Endothelial cell of umbilical vein (primary cell): ENCODE data around the gene RASGRF2. TPM values are rescaled to one million over a fixed set of nuclear protein-coding genes. Genes with fewer than 3 reads are reported as not detected.

ENCODE experiments used
- BruUV-seq: library from RNA; stranded (reverse); fragments of 400-500 nt; replicated peaks from 2 replicates; lab custom pipeline; 2021; lab: Mats Ljungman, UMichigan
- CTCF ChIA-PET: fragments of 300-600, 350-600 bp; sonication (Branson Sonifier 250); formaldehyde crosslinking; loops from one replicate; lab custom pipeline; 2021; ENCODE audit warnings: antibody characterized with exemption, inconsistent platforms; lab: Charles Lee
- POLR2A ChIA-PET: fragments of 300-600, 350-600 bp; sonication (Branson Sonifier 250); formaldehyde crosslinking; loops from one replicate; lab custom pipeline; 2021; ENCODE audit warnings: antibody characterized with exemption, inconsistent platforms; lab: Charles Lee
- DNase-seq: peaks from one replicate; pipeline ENCODE4 v3.0.0-alpha.2; 2011; ENCODE audit warnings: low read depth, low spot score
- FAIRE-seq: peaks from 2 replicates; lab custom pipeline; 2011; peaks lifted over from hg19 to GRCh38; lab: Jason Lieb, UNC
- H2AFZ ChIP-seq: 2 replicates; pipeline ENCODE4 v1.6.0; 2012; ENCODE audit warnings: low read depth, low read length, control low read depth, inconsistent platforms
- H3K27ac ChIP-seq: 2 replicates; pipeline ENCODE4 v1.5.1; 2011; ENCODE audit warnings: low read depth, mild to moderate bottlenecking, control low read depth, low read length, moderate library complexity; ENCODE audit not compliant: insufficient read depth
- H3K27me3 ChIP-seq, 2 experiments: 2 replicates each; pipeline versions ENCODE4 v1.6.0 to v1.6.1; 2011; ENCODE audit warnings: low read length in 2 of 2, mixed read lengths in 1 of 2; ENCODE audit not compliant: control insufficient read depth in 2 of 2, insufficient read depth in 2 of 2
- H3K36me3 ChIP-seq, 2 experiments: 2 replicates in 1 of 2; 3 replicates in 1 of 2; pipeline ENCODE4 v1.5.1; 2011; ENCODE audit warnings: low read length in 2 of 2, mild to moderate bottlenecking in 1 of 2, moderate library complexity in 1 of 2; ENCODE audit not compliant: control insufficient read depth in 2 of 2, insufficient read depth in 2 of 2; ENCODE audit errors: extremely low read depth in 1 of 2
- H3K4me1 ChIP-seq: 3 replicates; pipeline ENCODE4 v1.5.1; 2011; ENCODE audit warnings: mild to moderate bottlenecking, low read length; ENCODE audit not compliant: control insufficient read depth, insufficient read depth; ENCODE audit errors: extremely low read depth
- H3K4me2 ChIP-seq: 2 replicates; pipeline ENCODE4 v1.6.1; 2011; ENCODE audit warnings: low read length, control low read depth, mixed read lengths; ENCODE audit not compliant: insufficient read depth
- H3K4me3 ChIP-seq, 3 experiments: fragments of 200-600 bp in 1 of 3; sonication (generic), shearing (Covaris generic) in 1 of 3; replicated peaks in 1 of 3; 2 replicates each; pipeline ENCODE4 v1.5.1; 2011 to 2016; ENCODE audit warnings: control low read depth in 3 of 3, low read length in 3 of 3, mild to moderate bottlenecking in 2 of 3, inconsistent platforms in 1 of 3, low read depth in 1 of 3, moderate library complexity in 1 of 3; ENCODE audit not compliant: insufficient read depth in 1 of 3
- H3K79me2 ChIP-seq: 2 replicates; pipeline ENCODE4 v1.6.0; 2012; ENCODE audit warnings: low read length, inconsistent platforms; ENCODE audit not compliant: control insufficient read depth, insufficient read depth
- H3K9ac ChIP-seq: replicated peaks from 2 replicates; pipeline ENCODE3; 2011; ENCODE audit warnings: low read length, control low read depth; ENCODE audit not compliant: insufficient read depth; ENCODE audit errors: extremely low read depth
- H3K9me1 ChIP-seq: replicated peaks from 3 replicates; pipeline ENCODE4 v1.6.0; 2011; ENCODE audit warnings: mild to moderate bottlenecking, low read length; ENCODE audit not compliant: control insufficient read depth, insufficient read depth; ENCODE audit errors: extremely low read depth
- H3K9me3 ChIP-seq: replicated peaks from 2 replicates; pipeline ENCODE4 v1.5.1; 2012; ENCODE audit warnings: low read length, inconsistent platforms; ENCODE audit not compliant: control insufficient read depth, insufficient read depth
- H4K20me1 ChIP-seq: replicated peaks from 2 replicates; pipeline ENCODE3; 2011; ENCODE audit warnings: mild to moderate bottlenecking, low read length; ENCODE audit not compliant: control insufficient read depth, insufficient read depth; ENCODE audit errors: extremely low read depth
- EZH2 ChIP-seq: IDR thresholded peaks from 2 replicates; pipeline ENCODE4 v1.6.1; 2012; ENCODE audit warnings: borderline replicate concordance, low read depth, mild to moderate bottlenecking, moderate library complexity, low read length, inconsistent platforms; ENCODE audit not compliant: severe bottlenecking
- FOS ChIP-seq: IDR thresholded peaks from 2 replicates; pipeline ENCODE4 v1.6.1; 2011; ENCODE audit warnings: mild to moderate bottlenecking, low read length, moderate library complexity, borderline replicate concordance; ENCODE audit not compliant: insufficient read depth
- GATA2 ChIP-seq: IDR thresholded peaks from 2 replicates; pipeline ENCODE4 v1.7.0; 2011; ENCODE audit warnings: low read depth, mild to moderate bottlenecking, moderate library complexity, mixed read lengths, low read length; ENCODE audit not compliant: insufficient read length, insufficient read depth
- JUN ChIP-seq: IDR thresholded peaks from 2 replicates; pipeline ENCODE4 v1.6.1; 2011; ENCODE audit warnings: borderline replicate concordance, low read depth; ENCODE audit not compliant: insufficient read length, insufficient read depth
- MYC ChIP-seq: IDR thresholded peaks from one replicate; pipeline ENCODE4 v1.6.1; 2011; ENCODE audit warnings: mild to moderate bottlenecking, low read depth, low read length
- POLR2A ChIP-seq: IDR thresholded peaks from 2 replicates; pipeline ENCODE4 v1.6.1; 2012; ENCODE audit warnings: low read depth, mild to moderate bottlenecking, control low read depth, low read length
- POLR2AphosphoS5 ChIP-seq: IDR thresholded peaks from 2 replicates; pipeline ENCODE4 v1.6.1; 2012; ENCODE audit warnings: low read depth, mild to moderate bottlenecking, control low read depth, low read length, moderate library complexity; ENCODE audit not compliant: insufficient read depth
- dilution Hi-C: fragments of 300-500 bp; cut with MboI; formaldehyde crosslinking; loops from one replicate; pipeline ENCODE4 v1.15.0; 2019; ENCODE audit warnings: low sequenced_read_pairs; ENCODE audit not compliant: extremely low pct_ligation_motif_present
- intact Hi-C: fragments of 100-400 bp; cut with micrococcal nuclease; formaldehyde crosslinking; loops from one replicate; pipeline ENCODE4 v1.10.0; 2022
- polyA plus RNA-seq, 4 experiments: library from polyadenylated mRNA; depleted of rRNA in 3 of 4; stranded (reverse) in 3 of 4; unstranded in 1 of 4; fragments of >200 nt; gene quantifications; 2 replicates each; pipeline versions ENCODE4 v1.2.1 to v1.2.3, GENCODE V29; 2011 to 2012; ENCODE audit warnings: missing spikeins in 1 of 4
- total RNA-seq: library from RNA; stranded (reverse); gene quantifications from 2 replicates; pipeline ENCODE4 v1.2.3, GENCODE V29; 2021
- TF ChIP-seq, protein P1 (sequence below), 2 donors: IDR thresholded peaks; 1 replicate in 1 of 2; 2 replicates in 1 of 2; pipeline ENCODE4 v1.5.1; 2011; ENCODE audit warnings: low read length in 2 of 2, mild to moderate bottlenecking in 2 of 2, moderate library complexity in 2 of 2, control low read depth in 1 of 2, inconsistent platforms in 1 of 2, low read depth in 1 of 2; ENCODE audit not compliant: insufficient read depth in 1 of 2; ENCODE audit errors: extremely low read depth in 1 of 2
- TF ChIP-seq, protein P2 (sequence below): IDR thresholded peaks from 2 replicates; pipeline ENCODE4 v1.6.1; 2011; ENCODE audit not compliant: insufficient read depth, insufficient read length

The RASGRF2 gene
- total and polyA plus RNA-seq, 2 donors (not counting 3 experiments of a cell fraction or from before 2014, with no cell fraction given), result 0.41 to 4.0 TPM

DNA sequence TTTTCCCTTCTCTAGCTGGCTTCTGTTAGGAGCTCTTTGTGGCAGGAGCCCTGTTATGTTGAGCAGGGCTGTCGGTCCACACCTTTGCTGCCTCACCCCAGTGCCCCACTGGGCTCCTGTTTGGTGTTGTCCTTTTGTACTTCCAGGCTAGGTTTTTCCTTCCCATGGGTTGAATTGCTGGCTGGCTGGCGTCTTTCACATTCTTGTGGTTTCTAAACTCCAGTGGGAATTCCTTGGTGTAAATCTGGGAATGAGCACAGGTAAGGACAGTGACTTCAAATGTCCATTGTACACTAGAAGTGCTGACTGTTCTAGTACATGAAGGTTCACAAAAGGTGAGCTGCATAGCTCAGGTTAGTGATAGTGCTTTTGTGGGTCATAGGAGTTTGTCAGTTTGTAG, 30.4 kb downstream of the RASGRF2 start:
- Histone ChIP-seq H3K9ac (no peak overlapping the region), H3K27ac (no peak overlapping the region), H3K79me2 (no peaks in the 10 kb centered on the region), H3K27me3 (no peaks in the 10 kb centered on the region), H3K4me3 (no peak overlapping the region), H3K4me2 (no peak overlapping the region), H3K4me1 (peaks cover 8% of the 10 kb centered on the region), H3K9me3 (no peaks in the 10 kb centered on the region), H2AFZ (no peak overlapping the region), H3K9me1 (no peaks in the 10 kb centered on the region), H3K36me3 (no peaks in the 10 kb centered on the region), H4K20me1 (no peaks in the 10 kb centered on the region)
- TF ChIP-seq JUN (no peak), FOS (no peak), MYC (no peak), GATA2 (no peak), EZH2 (no peak), POLR2A (no peak), POLR2AphosphoS5 (no peak)
- TF ChIP-seq, protein P1, sequence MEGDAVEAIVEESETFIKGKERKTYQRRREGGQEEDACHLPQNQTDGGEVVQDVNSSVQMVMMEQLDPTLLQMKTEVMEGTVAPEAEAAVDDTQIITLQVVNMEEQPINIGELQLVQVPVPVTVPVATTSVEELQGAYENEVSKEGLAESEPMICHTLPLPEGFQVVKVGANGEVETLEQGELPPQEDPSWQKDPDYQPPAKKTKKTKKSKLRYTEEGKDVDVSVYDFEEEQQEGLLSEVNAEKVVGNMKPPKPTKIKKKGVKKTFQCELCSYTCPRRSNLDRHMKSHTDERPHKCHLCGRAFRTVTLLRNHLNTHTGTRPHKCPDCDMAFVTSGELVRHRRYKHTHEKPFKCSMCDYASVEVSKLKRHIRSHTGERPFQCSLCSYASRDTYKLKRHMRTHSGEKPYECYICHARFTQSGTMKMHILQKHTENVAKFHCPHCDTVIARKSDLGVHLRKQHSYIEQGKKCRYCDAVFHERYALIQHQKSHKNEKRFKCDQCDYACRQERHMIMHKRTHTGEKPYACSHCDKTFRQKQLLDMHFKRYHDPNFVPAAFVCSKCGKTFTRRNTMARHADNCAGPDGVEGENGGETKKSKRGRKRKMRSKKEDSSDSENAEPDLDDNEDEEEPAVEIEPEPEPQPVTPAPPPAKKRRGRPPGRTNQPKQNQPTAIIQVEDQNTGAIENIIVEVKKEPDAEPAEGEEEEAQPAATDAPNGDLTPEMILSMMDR (IDR thresholded peaks at IDR 0.05; ENCODE audit: extremely low read depth in 1 of 2, insufficient read depth in 1 of 2, low read depth in 1 of 2, low read length in 2 of 2), result no peak
- TF ChIP-seq, protein P2, sequence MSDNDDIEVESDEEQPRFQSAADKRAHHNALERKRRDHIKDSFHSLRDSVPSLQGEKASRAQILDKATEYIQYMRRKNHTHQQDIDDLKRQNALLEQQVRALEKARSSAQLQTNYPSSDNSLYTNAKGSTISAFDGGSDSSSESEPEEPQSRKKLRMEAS, result no peak
- no peak for DNase-seq
- intact Hi-C loops, result no loop called here
- FAIRE-seq, result no peak
- POLR2A ChIA-PET, result no interaction called here
- CTCF ChIA-PET, result interaction anchor here (1.6 kb wide), 1 partner anchor 118 kb away, joined by 3 read pairs; no protein-coding TSS in a partner anchor
- dilution Hi-C loops, result no loop called here
- BruUV-seq, result no TSS peak
